ENCODE measurements around the gene TNRC18.

GRCh38 chr7:5265320-5266190, 158.1 kb downstream of the TNRC18 start:
- TF ChIP-seq CTCF (conservative IDR thresholded peaks at IDR 0.05; ENCODE audit: low read length) (no peak), EZH2phosphoT487 (IDR thresholded peaks at IDR 0.05; ENCODE audit: borderline replicate concordance) (no peak)
